Measurements from ENCODE around the gene TMPRSS15.

GRCh38 chr21:18298228-18298627, 105.4 kb downstream of the TMPRSS15 start:
- TF ChIP-seq, protein P1, sequence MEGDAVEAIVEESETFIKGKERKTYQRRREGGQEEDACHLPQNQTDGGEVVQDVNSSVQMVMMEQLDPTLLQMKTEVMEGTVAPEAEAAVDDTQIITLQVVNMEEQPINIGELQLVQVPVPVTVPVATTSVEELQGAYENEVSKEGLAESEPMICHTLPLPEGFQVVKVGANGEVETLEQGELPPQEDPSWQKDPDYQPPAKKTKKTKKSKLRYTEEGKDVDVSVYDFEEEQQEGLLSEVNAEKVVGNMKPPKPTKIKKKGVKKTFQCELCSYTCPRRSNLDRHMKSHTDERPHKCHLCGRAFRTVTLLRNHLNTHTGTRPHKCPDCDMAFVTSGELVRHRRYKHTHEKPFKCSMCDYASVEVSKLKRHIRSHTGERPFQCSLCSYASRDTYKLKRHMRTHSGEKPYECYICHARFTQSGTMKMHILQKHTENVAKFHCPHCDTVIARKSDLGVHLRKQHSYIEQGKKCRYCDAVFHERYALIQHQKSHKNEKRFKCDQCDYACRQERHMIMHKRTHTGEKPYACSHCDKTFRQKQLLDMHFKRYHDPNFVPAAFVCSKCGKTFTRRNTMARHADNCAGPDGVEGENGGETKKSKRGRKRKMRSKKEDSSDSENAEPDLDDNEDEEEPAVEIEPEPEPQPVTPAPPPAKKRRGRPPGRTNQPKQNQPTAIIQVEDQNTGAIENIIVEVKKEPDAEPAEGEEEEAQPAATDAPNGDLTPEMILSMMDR (IDR thresholded peaks at IDR 0.05; ENCODE audit: low read depth, low read length, missing input control) = no peak
- TF ChIP-seq RXRA (IDR thresholded peaks at IDR 0.05) = no peak
- TF ChIP-seq JUND (IDR thresholded peaks at IDR 0.05) = no peak
- no peak for TF ChIP-seq ATF3 (IDR thresholded peaks at IDR 0.05)
- TF ChIP-seq, protein P2, sequence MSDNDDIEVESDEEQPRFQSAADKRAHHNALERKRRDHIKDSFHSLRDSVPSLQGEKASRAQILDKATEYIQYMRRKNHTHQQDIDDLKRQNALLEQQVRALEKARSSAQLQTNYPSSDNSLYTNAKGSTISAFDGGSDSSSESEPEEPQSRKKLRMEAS (IDR thresholded peaks at IDR 0.05) = no peak
- TF ChIP-seq GABPA (IDR thresholded peaks at IDR 0.05 in 1 of 2, conservative IDR thresholded peaks at IDR 0.05 in 1 of 2) = no peak
- TF ChIP-seq EGR1 (IDR thresholded peaks at IDR 0.05; ENCODE audit: low read depth in 2 of 2) = no peak
- no peak for TF ChIP-seq TAF1 (conservative IDR thresholded peaks at IDR 0.05)
- no peak for TF ChIP-seq RAD21 (IDR thresholded peaks at IDR 0.05)
